ENCODE data around the gene HPCAL4.

HPCAL4 gene

DNA sequence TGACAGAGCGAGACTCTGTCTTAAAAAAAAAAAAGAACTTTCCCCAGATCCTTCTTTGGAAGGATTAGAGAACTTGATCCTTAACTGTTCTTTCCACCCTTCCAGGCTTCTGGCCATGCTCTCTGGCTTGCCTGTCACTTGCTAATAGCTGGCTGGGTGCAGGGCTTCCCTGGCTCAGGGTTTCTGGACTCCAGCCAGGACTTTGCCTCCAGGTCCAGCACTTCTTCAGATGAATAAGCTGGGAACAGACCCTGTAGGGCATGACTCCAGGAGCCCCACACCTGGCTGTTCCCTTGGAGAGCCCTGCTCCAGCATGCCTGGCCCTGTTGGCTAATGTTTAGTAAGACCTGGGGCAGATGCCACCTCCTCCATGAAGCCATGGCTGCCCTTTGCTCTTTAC lies 16.0 kb downstream of the HPCAL4 start:
- no peak for DNase-seq

DNA sequence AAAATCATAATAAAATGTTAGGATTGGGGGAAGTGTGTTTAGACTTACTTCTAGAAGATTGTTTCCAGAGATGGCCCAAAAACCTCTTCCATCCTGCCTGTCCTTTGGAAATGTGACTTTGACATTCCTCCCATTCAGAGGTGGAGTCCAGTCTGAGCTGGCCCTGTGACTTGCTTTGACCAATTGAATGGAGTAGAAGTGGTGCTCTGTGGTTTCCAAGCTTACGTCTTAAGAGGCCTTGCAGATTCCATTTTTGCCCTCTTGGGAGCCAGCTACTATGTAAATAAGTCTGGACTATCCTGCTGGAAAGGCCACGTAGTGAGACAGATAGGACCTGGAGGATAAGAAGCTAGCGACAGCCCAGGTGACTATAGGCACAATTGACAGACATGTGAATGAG lies 18.0 kb downstream of the HPCAL4 start:
- no peak for DNase-seq

DNA sequence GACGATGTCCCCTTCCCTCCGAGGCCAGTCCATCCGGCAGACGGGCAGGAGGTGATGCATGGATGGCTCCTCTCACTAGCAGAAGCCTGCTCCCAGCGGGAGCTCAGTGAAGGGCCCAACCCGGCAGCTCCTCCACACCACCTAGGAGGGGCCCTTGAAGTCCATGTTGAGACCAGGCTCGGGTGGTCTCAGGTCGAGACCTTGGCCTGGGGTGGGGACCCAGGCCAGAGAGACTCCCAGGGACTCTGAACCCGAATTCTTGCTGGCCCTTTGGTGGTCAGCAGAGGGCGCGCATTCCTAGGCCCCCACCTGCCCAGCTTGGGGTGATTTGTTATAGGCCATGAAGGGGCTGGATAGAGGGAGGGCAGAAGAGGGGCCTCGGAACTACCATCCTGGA lies 18.7 kb downstream of the HPCAL4 start:
- peak; percentile 13 for DNase-seq

DNA sequence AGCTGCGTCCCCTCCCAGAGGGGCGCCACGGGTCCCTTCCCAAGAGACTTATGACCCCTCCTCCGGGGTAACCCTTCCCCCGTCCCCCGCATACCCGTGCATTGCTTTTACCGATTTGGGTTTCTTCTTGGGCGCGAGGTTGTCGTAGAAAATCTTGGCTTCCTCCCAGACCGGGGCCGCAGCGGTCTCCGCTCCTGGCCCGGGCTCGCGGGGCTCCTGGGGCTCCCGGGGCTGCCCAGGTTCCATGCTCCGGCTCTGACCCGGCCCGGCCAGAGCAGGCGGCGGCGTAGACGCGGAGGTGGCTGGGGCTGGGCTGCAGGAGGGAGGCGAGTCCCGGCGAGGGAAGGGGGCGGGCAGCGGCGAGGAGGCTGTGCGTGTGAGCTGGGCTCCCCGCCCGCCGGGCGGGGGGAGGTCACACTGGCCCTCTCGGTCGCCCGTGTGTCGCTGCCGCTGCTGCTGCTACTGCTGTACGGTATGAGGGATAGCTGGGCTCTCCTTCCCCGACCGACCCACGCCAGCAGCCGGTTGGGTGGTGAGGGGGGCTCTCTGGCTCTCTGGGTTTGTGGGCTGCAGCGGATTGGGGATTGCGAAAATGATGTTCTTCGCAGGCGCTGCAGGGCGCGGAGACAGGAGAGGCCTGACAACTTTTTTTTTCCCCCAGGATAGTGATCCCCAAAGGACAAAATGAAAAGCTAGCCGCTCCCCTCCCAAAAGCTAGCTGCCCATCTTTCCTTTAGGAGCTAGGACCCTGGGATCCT lies 19.3 kb downstream of the HPCAL4 start, which contains the start of gene NT5C1A:
Gene NT5C1A, minus strand, starts transcription at position 315 of the 758 bp plus-strand sequence. Its CDS starts 69 bp downstream, at position 246.
- peak; percentile 14 for DNase-seq

DNA sequence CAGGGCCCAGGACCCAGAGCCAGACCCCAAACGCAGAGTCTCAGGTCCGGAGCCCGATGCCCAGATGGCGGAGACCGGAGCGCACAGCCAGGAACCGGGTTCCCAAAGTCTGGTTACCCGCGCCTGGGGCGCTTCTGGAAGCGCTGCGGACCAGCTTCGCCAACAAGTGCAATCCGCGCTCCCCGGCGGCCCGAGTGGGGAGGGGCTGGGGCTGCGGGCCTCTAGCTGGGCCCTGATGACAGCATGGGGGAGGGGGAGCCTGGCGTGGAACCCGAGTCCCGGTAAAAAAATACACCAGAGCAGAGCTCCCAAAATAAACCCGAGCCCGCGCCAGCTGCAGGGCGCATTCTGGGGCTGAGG lies 19.8 kb downstream of the HPCAL4 start:
- DNase-seq: no peak

DNA sequence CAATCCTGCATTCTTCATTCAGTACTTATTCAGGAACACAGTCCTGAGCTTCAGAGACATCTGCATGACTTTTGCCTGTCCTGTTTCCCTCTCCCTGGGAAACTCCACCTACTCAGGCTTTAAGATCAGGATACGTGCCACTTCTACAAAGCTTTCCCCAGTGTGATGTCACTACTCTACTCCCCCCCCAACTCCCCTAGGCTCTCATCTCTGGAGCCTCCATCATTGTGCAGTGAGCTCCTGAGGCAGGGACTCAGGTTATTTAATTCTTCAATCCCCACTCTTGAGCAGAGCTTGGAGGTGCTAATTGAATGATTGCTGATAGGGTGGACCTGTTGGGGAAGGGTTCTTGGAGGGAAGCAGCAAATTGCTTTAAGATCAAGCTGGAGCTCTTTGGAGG lies 20.5 kb downstream of the HPCAL4 start:
- no peak for DNase-seq

DNA sequence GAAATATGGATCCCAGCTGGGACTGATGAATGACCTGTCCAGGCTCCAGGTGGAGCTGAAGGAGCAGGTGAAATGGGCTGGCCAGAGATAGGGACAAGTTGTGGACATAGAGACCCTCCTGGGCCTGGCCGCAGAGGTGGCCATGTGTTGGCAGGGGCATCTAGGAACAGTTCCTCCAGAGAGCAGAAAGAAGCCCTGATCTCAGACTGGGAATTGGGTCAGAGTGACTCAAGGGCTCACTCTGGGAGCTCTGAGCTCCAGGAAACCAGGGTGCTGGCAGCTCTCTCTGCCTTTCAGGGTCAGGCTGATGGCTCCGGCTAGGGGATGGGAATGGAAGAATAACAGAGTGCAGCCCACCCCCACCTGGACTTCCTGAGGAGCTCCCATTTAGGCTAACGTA lies 22.3 kb downstream of the HPCAL4 start:
- DNase-seq: no peak

- no peak for DNase-seq
Observed at GRCh38 chr1:39668111-39668510, 23.1 kb downstream of the HPCAL4 start.

GRCh38 chr1:39666772-39667171 lies 24.5 kb downstream of the HPCAL4 start:
- DNase-seq: no peak

DNA sequence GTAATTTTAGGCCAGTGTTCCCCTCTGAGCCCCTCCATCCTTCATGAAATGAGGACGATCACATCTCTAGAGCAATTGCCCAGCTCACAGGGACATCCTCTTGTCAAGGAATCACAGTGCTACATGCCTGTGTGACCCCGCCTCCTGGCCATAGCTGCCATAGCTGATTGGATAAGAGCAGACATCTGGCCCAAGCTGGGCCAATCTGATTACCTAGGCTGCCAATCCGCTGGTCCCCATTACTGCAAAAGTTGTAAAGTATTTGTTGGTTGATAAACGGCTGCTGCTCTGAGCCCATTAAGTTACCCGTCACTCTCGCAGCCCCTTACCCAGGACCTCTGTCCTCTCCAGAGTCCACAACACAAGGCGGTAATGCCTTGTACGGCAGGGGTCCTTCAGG lies 27.7 kb downstream of the HPCAL4 start:
- DNase-seq: no peak

DNA sequence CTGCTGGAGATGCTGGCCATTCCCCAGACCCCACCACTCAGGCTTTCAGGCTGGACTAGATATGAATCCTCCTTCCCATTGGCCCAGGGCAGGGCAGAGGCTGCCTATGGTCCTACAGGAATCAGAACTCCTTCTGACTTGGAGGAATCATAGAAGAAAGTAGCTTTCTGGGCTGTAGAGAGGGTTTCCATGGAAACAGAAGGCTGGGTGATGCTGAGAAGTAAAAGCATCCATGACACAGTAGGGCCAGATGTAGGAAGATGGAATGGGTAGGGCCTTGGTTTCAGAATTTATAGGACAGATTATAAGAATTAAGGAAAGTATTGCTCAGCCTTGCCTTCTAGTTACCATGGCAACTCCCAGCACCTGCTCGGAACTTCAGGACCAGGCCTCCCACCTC lies 28.4 kb downstream of the HPCAL4 start:
- no peak for DNase-seq

- DNase-seq: no peak
Observed at GRCh38 chr1:39659538-39659937, 31.7 kb downstream of the HPCAL4 start.

GRCh38 chr1:39659110-39659509 lies 32.1 kb downstream of the HPCAL4 start:
- DNase-seq: no peak

- DNase-seq: peak; percentile 64
Observed at GRCh38 chr1:39657923-39658485, 33.2 kb downstream of the HPCAL4 start.

DNA sequence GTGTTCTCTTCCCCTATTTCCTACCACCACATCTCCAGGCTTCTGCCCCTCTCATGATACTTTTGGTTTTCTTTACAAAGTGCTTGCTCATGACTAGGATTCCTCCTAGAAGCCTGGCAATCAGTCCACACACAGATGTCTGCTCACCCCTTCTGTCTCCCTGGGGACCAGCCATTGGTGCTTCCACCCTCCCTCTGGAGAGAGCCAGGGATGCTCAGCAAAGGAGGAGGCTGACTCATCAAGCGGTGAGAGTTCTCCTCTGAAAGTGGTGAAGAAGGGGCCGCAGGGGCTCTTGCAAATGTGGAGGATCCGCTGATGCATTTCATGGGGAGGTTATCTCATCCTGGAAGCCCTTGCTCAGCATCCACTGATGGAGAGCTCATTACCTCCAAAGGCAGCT lies 33.8 kb downstream of the HPCAL4 start:
- DNase-seq: no peak

DNA sequence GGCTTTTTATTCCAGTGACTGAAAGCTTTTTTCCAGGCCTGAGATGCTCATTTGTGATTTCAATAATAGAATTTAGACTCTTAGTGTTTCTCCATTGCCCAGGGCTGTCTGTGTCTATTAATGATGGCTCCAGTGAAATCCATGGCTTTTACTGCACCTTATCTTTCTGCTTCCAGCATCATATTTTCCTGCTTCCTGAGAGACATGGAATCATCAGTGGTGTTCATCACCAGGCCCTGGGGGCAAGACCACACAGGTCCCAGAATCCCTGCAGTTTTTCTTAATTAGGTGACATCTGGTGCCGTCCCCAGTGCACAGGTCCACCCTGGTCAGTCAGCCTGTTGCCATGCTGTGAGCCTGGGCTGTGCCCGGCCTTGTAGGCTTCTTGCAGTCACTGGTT lies 34.8 kb downstream of the HPCAL4 start:
- peak; percentile 35 for DNase-seq

- no peak for DNase-seq
Observed at GRCh38 chr1:39655578-39656268, 35.5 kb downstream of the HPCAL4 start.

- no peak for DNase-seq
Observed at GRCh38 chr1:39654291-39654690, 36.9 kb downstream of the HPCAL4 start.

DNA sequence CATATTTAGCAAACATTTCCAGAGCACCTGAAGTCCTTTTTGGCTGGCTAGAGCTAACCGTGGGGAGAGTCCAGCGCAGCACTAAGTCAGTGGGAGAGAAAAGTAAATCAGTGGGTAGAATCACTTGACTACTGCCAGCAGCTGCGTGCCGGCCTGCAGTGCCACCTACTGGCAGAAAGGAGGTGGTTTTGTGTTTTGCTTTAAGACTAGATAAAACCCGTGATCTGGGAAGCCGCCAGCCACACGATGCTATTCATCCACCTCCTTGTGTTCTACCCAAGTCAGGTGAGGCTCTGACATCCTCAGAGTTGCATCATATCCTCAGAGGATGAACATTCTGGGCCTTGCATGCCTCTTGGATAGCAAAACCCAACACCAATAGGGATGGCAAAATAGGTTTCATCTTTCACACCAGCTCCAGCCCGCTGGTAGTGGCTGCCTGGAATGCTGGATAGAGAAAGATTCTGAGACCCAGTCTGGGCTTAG lies 37.6 kb downstream of the HPCAL4 start:
- peak; percentile 51 for DNase-seq

DNA sequence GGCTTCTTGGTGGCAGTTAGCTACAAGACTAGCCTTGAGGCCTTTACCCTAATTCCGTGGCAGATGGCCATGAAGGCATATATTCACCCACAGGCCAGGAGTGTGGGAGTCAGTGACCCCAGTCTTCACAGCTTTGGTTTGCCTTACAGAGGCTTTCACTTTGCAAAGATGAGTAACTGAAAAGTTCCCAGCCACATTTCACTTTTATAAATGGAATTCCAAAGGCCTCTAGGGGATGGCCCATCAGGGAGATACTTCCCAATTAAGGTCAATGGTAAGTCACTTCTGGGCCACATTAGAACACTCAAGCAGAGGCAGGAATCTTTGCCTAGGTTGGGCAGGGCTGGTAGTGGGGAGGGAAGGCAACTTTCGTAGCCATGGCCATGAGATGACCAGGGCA lies 38.7 kb downstream of the HPCAL4 start:
- no peak for DNase-seq

DNA sequence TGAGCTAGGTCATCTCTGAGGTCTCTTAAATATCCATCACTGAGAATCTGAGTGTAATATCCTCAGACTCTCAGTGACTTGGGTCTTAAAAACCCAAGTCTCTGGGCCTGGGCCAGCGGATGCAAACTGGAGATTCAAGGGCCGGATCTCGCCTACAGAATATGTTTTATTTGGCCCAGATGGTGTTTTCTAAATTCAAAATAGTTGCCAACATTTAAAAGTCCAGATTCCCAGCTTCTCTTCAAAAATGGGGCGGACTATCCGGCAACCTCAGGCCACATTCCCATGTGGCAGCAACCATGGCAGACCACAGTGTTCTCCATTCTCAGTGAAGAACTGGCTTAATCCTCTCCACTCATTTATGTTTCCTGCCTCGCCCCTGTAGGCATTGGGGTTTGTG lies 39.1 kb downstream of the HPCAL4 start:
- DNase-seq: no peak

DNA sequence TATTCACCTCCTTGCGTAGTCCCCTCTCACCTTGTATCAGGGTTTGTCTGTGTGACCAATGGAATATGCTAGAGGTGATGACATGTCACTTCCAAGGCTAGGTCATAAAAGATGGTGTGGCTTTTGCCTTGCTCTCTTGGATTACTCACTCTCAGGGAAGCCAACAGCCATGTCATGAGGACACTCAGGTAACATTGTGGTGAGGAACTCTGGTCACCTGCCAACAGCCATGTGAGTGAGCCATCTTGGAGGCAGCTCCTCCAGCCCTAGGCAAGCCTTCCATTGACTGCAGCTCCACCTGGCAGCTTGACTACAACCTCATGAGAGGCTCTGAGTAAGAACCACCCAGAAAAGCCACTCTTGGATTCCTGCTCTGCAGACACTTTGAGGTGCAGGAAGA lies 40.8 kb downstream of the HPCAL4 start:
- no peak for DNase-seq

DNA sequence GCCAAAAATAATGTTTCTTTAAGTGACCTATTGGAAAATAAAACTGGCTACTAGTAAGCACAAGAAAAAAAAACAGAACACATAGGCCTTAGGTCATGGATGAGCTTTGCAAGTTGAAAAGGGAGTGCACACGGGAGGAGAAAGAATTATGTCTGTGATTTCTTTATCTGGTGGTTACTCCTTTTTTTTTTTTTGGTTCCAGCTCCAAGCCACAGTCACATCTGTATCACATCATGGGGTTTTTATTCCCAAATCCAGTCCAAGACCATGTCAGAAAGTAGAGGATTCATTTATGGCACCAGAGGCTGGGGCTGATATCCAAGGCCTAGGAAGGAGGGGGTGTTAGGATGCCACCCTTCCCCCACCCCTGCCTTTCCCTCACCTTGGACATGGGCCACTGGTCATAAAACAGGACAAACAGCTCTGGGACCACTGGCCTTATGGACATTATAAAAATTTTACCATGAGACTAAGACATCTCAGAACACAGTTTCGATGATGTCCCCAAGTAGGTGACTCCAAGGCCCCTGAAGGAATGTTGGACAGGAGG lies 41.5 kb downstream of the HPCAL4 start:
- no peak for DNase-seq

DNA sequence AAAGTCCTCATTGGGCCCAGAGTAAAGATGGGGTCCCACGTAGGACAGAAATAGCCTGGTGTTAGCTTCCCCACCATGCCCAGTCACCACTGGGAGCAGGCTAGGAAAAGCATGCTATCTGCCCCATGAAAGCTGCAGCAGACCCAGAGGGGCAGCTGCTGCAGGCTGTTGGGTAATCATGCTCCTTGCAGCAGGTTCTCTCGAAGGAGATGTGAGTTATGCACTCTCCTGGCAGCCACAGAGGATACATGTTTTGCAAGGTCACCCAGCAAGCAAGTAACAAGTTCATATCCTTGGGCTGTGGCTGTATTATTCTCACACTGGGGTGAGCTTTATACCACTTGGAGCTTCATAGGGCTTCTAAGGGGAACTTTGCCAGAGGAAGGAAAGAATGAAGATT lies 42.7 kb downstream of the HPCAL4 start:
- no peak for DNase-seq

All from NCI-H146 (cell line).